HG03060 (cell line): Measurements from ENCODE around the gene ZNF287.

Experiments used
- ATAC-seq: cut with Tn5 transposase; IDR thresholded peaks from one replicate; pipeline ENCODE4 v1.9.1; 2021; ENCODE audit warnings: low read depth, moderate number of reproducible peaks; ENCODE audit not compliant: unreplicated experiment

ZNF287 gene

GRCh38 chr17:16517477-16517876, 51.5 kb downstream of the ZNF287 start:
- no peak for ATAC-seq

- no peak for ATAC-seq
Measured at GRCh38 chr17:16516594-16517051, 52.4 kb downstream of the ZNF287 start.

- ATAC-seq: no peak
Measured at GRCh38 chr17:16515933-16516332, 53.1 kb downstream of the ZNF287 start.

GRCh38 chr17:16513873-16514272, 55.1 kb downstream of the ZNF287 start:
- no peak for ATAC-seq

GRCh38 chr17:16512011-16512410, 57.0 kb downstream of the ZNF287 start:
- ATAC-seq: no peak

GRCh38 chr17:16511593-16511992, 57.4 kb downstream of the ZNF287 start:
- ATAC-seq: no peak

- no peak for ATAC-seq
Measured at GRCh38 chr17:16507918-16508533, 61.0 kb downstream of the ZNF287 start.

GRCh38 chr17:16506188-16506587, 62.8 kb downstream of the ZNF287 start:
- no peak for ATAC-seq

GRCh38 chr17:16504984-16505383, 64.0 kb downstream of the ZNF287 start:
- no peak for ATAC-seq
